BLaER1 treated with 17β-estradiol and CSF1 and Interleukin-3, amounts not matched to agents 10 nM and 100 nM (cell line): ENCODE data around the gene FLRT2.

Experiments used
- H3K27ac ChIP-seq, 11 experiments: shearing (Covaris generic); formaldehyde crosslinking; 2 replicates each; pipeline ENCODE4 v1.8.1; 2022
- H3K27me3 ChIP-seq, 11 experiments: shearing (Covaris generic); formaldehyde crosslinking; 2 replicates each; pipeline ENCODE4 v1.8.1; 2022
- H3K36me3 ChIP-seq, 11 experiments: shearing (Covaris generic); formaldehyde crosslinking; 2 replicates each; pipeline ENCODE4 v1.8.1; 2022
- H3K4me1 ChIP-seq, 10 experiments: shearing (Covaris generic); formaldehyde crosslinking; 2 replicates each; pipeline ENCODE4 v1.8.1; 2022
- H3K4me2 ChIP-seq, 11 experiments: shearing (Covaris generic); formaldehyde crosslinking; 2 replicates each; pipeline ENCODE4 v1.8.1; 2022
- H3K4me3 ChIP-seq, 10 experiments: shearing (Covaris generic); formaldehyde crosslinking; 2 replicates each; pipeline ENCODE4 v1.8.1; 2022
- H3K9ac ChIP-seq, 11 experiments: shearing (Covaris generic); formaldehyde crosslinking; 2 replicates each; pipeline ENCODE4 v1.8.1; 2022
- H3K9me3 ChIP-seq, 11 experiments: shearing (Covaris generic); formaldehyde crosslinking; replicated peaks in 1 of 11; 2 replicates each; pipeline ENCODE4 v1.8.1; 2022
- H4K20me1 ChIP-seq, 11 experiments: shearing (Covaris generic); formaldehyde crosslinking; 2 replicates each; pipeline ENCODE4 v1.8.1; 2022
- Cebpa-rat ChIP-seq, 11 experiments: shearing (Covaris generic); IDR thresholded peaks; 2 replicates each; pipeline ENCODE4 v1.8.1; 2022

Gene FLRT2

DNA sequence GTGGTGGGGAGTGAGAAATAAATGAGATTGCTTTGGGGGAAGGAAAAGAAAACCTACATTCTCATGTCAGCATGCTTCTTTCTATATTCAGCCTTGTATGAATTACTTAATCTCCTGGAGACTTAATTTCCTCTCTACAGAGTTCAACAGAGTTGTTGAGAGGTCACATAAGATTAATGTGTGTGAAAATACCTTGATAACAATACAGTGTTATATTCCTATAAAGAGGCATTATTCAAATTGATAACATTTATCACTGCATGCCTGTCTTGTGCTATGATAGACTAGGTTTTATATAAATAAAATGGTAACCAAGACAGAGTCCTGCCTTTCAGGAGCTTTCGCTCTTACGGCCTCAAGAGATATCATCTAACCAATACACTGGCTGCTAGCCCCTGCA lies 9.6 kb downstream of the FLRT2 start:
- Histone ChIP-seq H3K4me3 (no peak overlapping the region), H4K20me1 (no peaks in the 10 kb centered on the region), H3K9me3 (peaks cover under 1 to 6% (median 2%) of the 10 kb centered on the region in 11 experiments; a peak in 16 of 22 replicates), H3K4me2 (peak overlapping the region in 2 of 11 experiments; percentile 10 to 43; a peak in 3 of 22 replicates), H3K27ac (no peak overlapping the region), H3K4me1 (peaks cover 0 to 24% (median 0%) of the 10 kb centered on the region in 10 experiments; a peak in 4 of 20 replicates), H3K27me3 (no peaks in the 10 kb centered on the region), H3K36me3 (no peaks in the 10 kb centered on the region), H3K9ac (no peak overlapping the region)
- no peak for TF ChIP-seq Cebpa-rat (IDR thresholded peaks at IDR 0.05)

DNA sequence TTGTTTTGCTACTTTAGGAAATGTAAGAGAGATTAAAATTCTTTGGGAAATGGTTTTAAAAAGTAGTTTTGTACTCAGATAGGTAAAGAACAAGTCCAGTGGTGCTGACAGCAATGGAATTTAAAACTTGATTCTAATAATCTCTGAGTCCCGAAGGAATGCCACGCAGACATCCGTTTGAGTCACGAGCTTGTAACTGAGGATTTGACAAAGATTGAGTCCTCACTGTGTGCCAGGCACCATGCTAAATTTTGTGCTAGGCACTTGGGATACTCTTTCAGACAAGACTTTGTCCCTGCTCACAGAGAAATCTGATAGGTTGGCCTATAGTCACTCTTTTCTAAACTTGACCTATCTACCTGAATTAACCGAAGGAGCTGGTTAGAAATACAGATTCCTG lies 12.7 kb downstream of the FLRT2 start:
- Histone ChIP-seq H3K36me3 (no peaks in the 10 kb centered on the region), H4K20me1 (no peaks in the 10 kb centered on the region)
- TF ChIP-seq Cebpa-rat (IDR thresholded peaks at IDR 0.05): no peak

DNA sequence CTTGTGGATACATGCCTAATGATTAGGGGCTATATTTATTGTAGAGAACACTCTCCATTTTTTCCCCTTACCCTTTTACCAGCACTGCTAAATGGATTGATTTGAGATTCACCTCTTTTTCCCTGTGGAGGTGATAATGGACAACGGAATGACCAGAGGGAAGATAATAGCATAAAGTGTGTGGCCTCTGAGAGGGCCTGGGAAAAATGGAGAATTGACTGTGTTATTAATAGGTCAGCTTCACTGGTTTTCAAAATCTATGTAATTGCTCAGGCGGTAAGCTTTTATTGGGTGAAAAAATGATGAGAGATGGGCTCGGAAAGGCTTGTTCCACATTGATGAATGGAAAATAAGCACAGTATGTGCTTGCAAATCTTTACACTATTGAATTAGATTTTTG lies 15.8 kb downstream of the FLRT2 start:
- H3K27ac ChIP-seq: no peak overlapping the region
- H4K20me1 ChIP-seq: no peaks in the 10 kb centered on the region
- no peak overlapping the region for H3K4me2 ChIP-seq
- H3K4me1 ChIP-seq: peaks cover 0 to 12% (median 0%) of the 10 kb centered on the region in 10 experiments; a peak in 5 of 20 replicates
- no peaks in the 10 kb centered on the region for H3K9me3 ChIP-seq
- H3K4me3 ChIP-seq: no peak overlapping the region
- H3K27me3 ChIP-seq: no peaks in the 10 kb centered on the region
- TF ChIP-seq Cebpa-rat (IDR thresholded peaks at IDR 0.05): no peak
- no peaks in the 10 kb centered on the region for H3K36me3 ChIP-seq
- H3K9ac ChIP-seq: no peak overlapping the region

More for the DNA sequence above, 12.7 kb downstream of the FLRT2 start:
- no peak overlapping the region for H3K4me2 ChIP-seq
- no peak overlapping the region for H3K9ac ChIP-seq
- H3K27me3 ChIP-seq: no peaks in the 10 kb centered on the region
- H3K27ac ChIP-seq: no peak overlapping the region
- H3K9me3 ChIP-seq: no peaks in the 10 kb centered on the region
- H3K4me1 ChIP-seq: peaks cover 0 to 11% (median 0%) of the 10 kb centered on the region in 10 experiments; a peak in 4 of 20 replicates
- H3K4me3 ChIP-seq: no peak overlapping the region

DNA sequence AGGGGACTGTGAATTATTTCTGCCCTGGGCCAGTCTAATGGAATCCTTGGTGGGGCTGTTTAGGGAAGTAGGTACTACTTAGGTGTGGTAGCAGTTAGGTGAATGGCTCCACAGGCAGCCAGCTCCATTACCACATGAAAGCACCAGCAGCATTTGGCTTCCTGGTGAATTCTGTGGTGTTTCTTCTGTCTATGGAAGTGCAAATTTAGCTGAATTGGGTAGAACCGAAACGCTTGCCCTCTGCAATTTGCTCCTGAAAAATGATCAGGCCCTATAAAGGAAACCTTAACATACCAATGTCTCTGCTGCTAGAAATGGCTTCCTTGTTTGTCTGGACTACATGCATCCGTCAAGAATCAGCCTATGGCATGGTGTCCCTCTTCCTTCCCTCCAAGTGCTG lies 16.4 kb downstream of the FLRT2 start:
- Histone ChIP-seq H3K4me2 (no peak overlapping the region), H3K9ac (no peak overlapping the region), H3K4me1 (peaks cover 0 to 12% (median 0%) of the 10 kb centered on the region in 10 experiments; a peak in 5 of 20 replicates), H4K20me1 (no peaks in the 10 kb centered on the region), H3K36me3 (no peaks in the 10 kb centered on the region), H3K27ac (no peak overlapping the region), H3K9me3 (no peaks in the 10 kb centered on the region), H3K27me3 (no peaks in the 10 kb centered on the region), H3K4me3 (no peak overlapping the region)
- no peak for TF ChIP-seq Cebpa-rat (IDR thresholded peaks at IDR 0.05)

DNA sequence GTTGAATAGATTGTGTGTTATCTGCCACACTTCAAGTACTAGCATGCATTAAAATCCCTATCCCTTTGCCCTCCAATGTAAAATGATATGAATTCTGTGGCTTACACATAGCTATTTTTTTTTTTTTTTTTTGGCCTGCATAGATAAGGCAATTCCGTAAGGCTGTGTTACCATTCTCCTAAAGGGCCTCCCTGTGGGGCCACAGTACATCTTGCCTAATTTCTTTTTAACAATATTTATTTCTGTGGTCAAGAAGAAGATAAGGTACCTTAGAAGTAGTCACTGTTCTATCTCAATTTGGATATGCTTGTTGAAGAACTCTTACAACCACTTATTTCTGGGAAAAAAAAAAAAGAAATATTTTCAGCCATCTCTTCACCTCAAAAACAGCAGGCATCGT lies 19.8 kb downstream of the FLRT2 start:
- Histone ChIP-seq H3K4me3 (no peak overlapping the region), H3K4me1 (peaks cover 0 to 12% (median 0%) of the 10 kb centered on the region in 10 experiments; a peak in 5 of 20 replicates), H4K20me1 (no peaks in the 10 kb centered on the region), H3K36me3 (no peaks in the 10 kb centered on the region), H3K27ac (no peak overlapping the region), H3K9ac (no peak overlapping the region), H3K9me3 (peaks cover 0 to 3% (median 0%) of the 10 kb centered on the region in 11 experiments; a peak in 3 of 22 replicates), H3K27me3 (no peaks in the 10 kb centered on the region), H3K4me2 (peak overlapping the region in 1 of 11 experiments; percentile 52; a peak in 2 of 22 replicates)
- TF ChIP-seq Cebpa-rat (IDR thresholded peaks at IDR 0.05): no peak

DNA sequence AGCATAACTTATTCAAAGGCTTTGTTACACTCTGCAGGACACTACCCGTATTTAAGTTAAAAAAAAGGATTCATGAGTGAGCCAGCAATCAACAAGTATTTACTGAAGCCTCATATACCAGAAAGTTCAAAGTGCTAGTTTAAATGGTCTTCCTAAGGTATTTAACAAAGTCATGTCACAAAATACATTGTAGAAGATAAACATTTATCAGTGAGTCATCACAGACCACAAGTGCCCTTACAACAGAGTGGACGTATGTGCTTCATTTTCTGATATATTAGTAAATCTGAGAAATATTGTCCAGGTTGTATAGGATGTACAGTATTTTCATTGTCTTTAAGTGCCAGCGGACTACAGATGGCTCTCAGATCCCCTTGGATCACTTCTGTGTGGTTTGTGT lies 24.2 kb downstream of the FLRT2 start:
- TF ChIP-seq Cebpa-rat (IDR thresholded peaks at IDR 0.05): no peak
- H4K20me1 ChIP-seq: no peaks in the 10 kb centered on the region
- peaks cover 0 to 26% (median 5%) of the 10 kb centered on the region in 11 experiments; a peak in 11 of 22 replicates for H3K9me3 ChIP-seq
- H3K4me3 ChIP-seq: no peak overlapping the region
- H3K4me1 ChIP-seq: peaks cover 0 to 10% (median 0%) of the 10 kb centered on the region in 10 experiments; a peak in 5 of 20 replicates
- H3K27ac ChIP-seq: no peak overlapping the region
- H3K9ac ChIP-seq: no peak overlapping the region
- no peaks in the 10 kb centered on the region for H3K27me3 ChIP-seq
- H3K4me2 ChIP-seq: no peak overlapping the region
- no peaks in the 10 kb centered on the region for H3K36me3 ChIP-seq

DNA sequence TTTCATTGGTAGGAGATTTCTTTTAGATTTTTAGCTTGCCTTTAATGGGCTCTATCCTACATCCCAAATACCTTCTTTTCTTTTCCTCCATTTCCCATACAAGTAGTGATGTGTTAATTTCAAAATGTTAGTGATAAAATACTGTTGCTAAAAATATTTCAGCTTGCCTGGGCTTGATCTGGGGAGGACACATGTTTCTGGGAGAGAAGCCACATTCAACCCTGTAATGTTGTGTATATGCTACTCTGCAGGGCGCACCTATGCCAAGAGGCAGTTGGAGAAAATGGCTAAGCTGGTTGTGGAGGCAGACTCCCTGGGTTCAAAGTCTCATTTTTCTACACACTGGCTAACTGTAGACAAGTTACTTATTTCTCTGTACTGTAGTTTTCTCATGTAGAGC lies 26.3 kb downstream of the FLRT2 start:
- no peaks in the 10 kb centered on the region for H3K4me1 ChIP-seq

DNA sequence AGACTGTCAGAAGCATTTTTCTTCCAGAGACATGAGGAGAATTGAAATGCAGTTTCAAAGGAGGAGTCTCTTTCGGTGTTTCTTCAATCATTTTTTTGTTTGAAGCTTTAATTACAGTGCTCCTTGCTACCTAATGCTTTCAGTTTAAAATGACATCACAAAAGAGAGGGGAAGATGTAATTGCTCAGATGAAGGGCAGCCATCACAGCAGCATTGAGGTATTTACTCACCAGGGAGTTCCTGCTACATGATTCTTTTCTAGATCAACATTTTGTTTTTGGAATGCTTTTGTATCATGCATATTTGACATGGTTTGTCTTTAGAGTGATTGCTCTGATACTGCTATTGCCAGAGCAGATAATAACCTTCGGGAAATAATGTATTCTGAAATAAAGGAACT lies 28.6 kb downstream of the FLRT2 start:
- H3K4me2 ChIP-seq: no peak overlapping the region
- H3K36me3 ChIP-seq: no peaks in the 10 kb centered on the region
- no peaks in the 10 kb centered on the region for H4K20me1 ChIP-seq
- no peak overlapping the region for H3K9ac ChIP-seq
- peaks cover 0 to 3% (median 0%) of the 10 kb centered on the region in 10 experiments; a peak in 2 of 20 replicates for H3K4me1 ChIP-seq
- no peak overlapping the region for H3K27ac ChIP-seq
- H3K4me3 ChIP-seq: no peak overlapping the region
- H3K9me3 ChIP-seq: peaks cover 0 to 37% (median 5%) of the 10 kb centered on the region in 11 experiments; a peak in 11 of 22 replicates
- no peak for TF ChIP-seq Cebpa-rat (IDR thresholded peaks at IDR 0.05)
- H3K27me3 ChIP-seq: no peaks in the 10 kb centered on the region

More for the DNA sequence above, 26.3 kb downstream of the FLRT2 start:
- Histone ChIP-seq H3K9ac (no peak overlapping the region), H3K4me3 (no peak overlapping the region), H4K20me1 (no peaks in the 10 kb centered on the region), H3K9me3 (peaks cover 0 to 26% (median 5%) of the 10 kb centered on the region in 11 experiments; a peak in 11 of 22 replicates), H3K36me3 (no peaks in the 10 kb centered on the region), H3K27ac (no peak overlapping the region), H3K27me3 (no peaks in the 10 kb centered on the region), H3K4me2 (no peak overlapping the region)
- TF ChIP-seq Cebpa-rat (IDR thresholded peaks at IDR 0.05): no peak

DNA sequence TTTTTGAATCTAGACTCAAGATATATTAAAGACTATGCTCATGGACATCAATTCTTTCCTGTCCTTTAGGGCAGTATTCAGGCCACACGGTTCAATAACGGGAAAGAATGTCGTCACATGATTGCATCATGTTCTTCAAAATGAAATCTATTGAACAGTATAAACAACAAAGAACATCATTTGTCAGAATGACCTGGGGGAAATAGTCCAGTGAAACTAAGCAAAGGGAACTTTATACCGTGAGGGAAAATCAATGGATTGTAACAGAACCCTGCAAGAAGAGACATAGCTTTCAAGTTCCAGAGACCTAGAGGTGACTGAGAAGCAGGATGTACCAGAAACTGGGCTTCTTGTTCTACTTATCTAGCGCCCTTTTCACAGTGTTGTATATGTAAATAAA lies 32.7 kb downstream of the FLRT2 start:
- no peak overlapping the region for H3K9ac ChIP-seq
- H3K27me3 ChIP-seq: no peaks in the 10 kb centered on the region
- no peak overlapping the region for H3K27ac ChIP-seq
- no peak overlapping the region for H3K4me2 ChIP-seq
- no peaks in the 10 kb centered on the region for H4K20me1 ChIP-seq
- H3K9me3 ChIP-seq: peaks cover 0 to 11% (median 0%) of the 10 kb centered on the region in 11 experiments; a peak in 2 of 22 replicates
- no peaks in the 10 kb centered on the region for H3K36me3 ChIP-seq
- TF ChIP-seq Cebpa-rat (IDR thresholded peaks at IDR 0.05): no peak
- no peak overlapping the region for H3K4me3 ChIP-seq
- peaks cover 0 to 10% (median 0%) of the 10 kb centered on the region in 10 experiments; a peak in 2 of 20 replicates for H3K4me1 ChIP-seq
